H1 (cell line): Measurements from ENCODE around the gene LRRC45. TPM values are rescaled to one million over a fixed set of nuclear protein-coding genes. Genes with fewer than 3 reads are reported as not detected.
A peak's percentile ranks its signal among the peaks of the same experiment; 100 is the strongest.

Source experiments
- CTCF ChIA-PET: fragments of 300-600 bp; sonication (Branson Sonifier 250); formaldehyde crosslinking; loops from one replicate; lab custom pipeline; 2021; ENCODE audit not compliant: partially characterized antibody; lab: Charles Lee
- POLR2A ChIA-PET: fragments of 300-600 bp; sonication (Branson Sonifier 250); formaldehyde crosslinking; loops from one replicate; lab custom pipeline; 2021; ENCODE audit warnings: inconsistent platforms; ENCODE audit not compliant: partially characterized antibody; lab: Charles Lee
- DNase-seq, 2 experiments: peaks; one replicate each; pipeline versions ENCODE4 v3.0.0 to v3.0.0-alpha.2; 2010 to 2022; ENCODE audit warnings: low spot score in 2 of 2, low read depth in 1 of 2, mixed read lengths in 1 of 2
- FAIRE-seq: peaks from 2 replicates; lab custom pipeline; 2011; peaks lifted over from hg19 to GRCh38; lab: Jason Lieb, UNC
- H2AFZ ChIP-seq: 2 replicates; pipeline ENCODE4 v1.8.1; 2012; ENCODE audit warnings: low read length, inconsistent platforms
- H2AK5ac ChIP-seq: 2 replicates; pipeline ENCODE4 v1.6.1; 2013; ENCODE audit warnings: low read depth, low read length
- H2BK120ac ChIP-seq: replicated peaks from 2 replicates; pipeline ENCODE3; 2013; ENCODE audit warnings: low read depth, low read length, inconsistent platforms
- H2BK12ac ChIP-seq: 2 replicates; pipeline ENCODE4 v1.6.1; 2013; ENCODE audit warnings: low read depth, low read length
- H2BK15ac ChIP-seq: 2 replicates; pipeline ENCODE4 v1.6.1; 2013; ENCODE audit warnings: low read length
- H2BK20ac ChIP-seq: 2 replicates; pipeline ENCODE4 v1.6.1; 2013; ENCODE audit warnings: low read length
- H2BK5ac ChIP-seq: 2 replicates; pipeline ENCODE4 v1.6.1; 2013; ENCODE audit warnings: low read depth, low read length
- H3K14ac ChIP-seq: 2 replicates; pipeline ENCODE4 v1.6.1; 2013; ENCODE audit warnings: inconsistent platforms; ENCODE audit not compliant: insufficient read length
- H3K18ac ChIP-seq: 2 replicates; pipeline ENCODE4 v1.6.1; 2013; ENCODE audit warnings: low read length; ENCODE audit errors: extremely low read depth
- H3K23ac ChIP-seq: 2 replicates; pipeline ENCODE4 v1.6.1; 2013; ENCODE audit warnings: inconsistent platforms; ENCODE audit not compliant: insufficient read length
- H3K23me2 ChIP-seq: 2 replicates; pipeline ENCODE4 v1.6.1; 2013; ENCODE audit warnings: low read depth, low read length
- H3K27ac ChIP-seq: 2 replicates; pipeline ENCODE4 v1.6.1; 2011; ENCODE audit warnings: low read depth, low read length, inconsistent platforms
- H3K27me3 ChIP-seq, 4 experiments: replicated peaks in 1 of 4; 1 replicate in 1 of 4; 2 replicates in 3 of 4; pipeline versions ENCODE4 v1.6.1 to v1.8.1; 2011 to 2013; ENCODE audit warnings: low read length in 3 of 4, mild to moderate bottlenecking in 3 of 4, inconsistent platforms in 2 of 4, mixed read lengths in 2 of 4, moderate library complexity in 1 of 4; ENCODE audit not compliant: control insufficient read depth in 3 of 4, insufficient read depth in 3 of 4; ENCODE audit errors: extremely low read depth in 1 of 4
- H3K36me3 ChIP-seq, 4 experiments: 2 replicates each; pipeline versions ENCODE4 v1.6.1 to v1.8.1; 2011 to 2013; ENCODE audit warnings: mild to moderate bottlenecking in 4 of 4, low read length in 3 of 4, moderate library complexity in 2 of 4, control low read depth in 1 of 4, inconsistent platforms in 1 of 4; ENCODE audit not compliant: insufficient read depth in 4 of 4, control insufficient read depth in 2 of 4
- H3K4ac ChIP-seq: replicated peaks from 2 replicates; pipeline ENCODE3; 2013; ENCODE audit warnings: low read length, low read depth, mixed read lengths, inconsistent platforms; ENCODE audit not compliant: insufficient read length
- H3K4me1 ChIP-seq, 4 experiments: replicated peaks in 1 of 4; 1 replicate in 1 of 4; 2 replicates in 3 of 4; pipeline versions ENCODE4 v1.6.1 to v1.8.1; 2011 to 2013; ENCODE audit warnings: low read length in 3 of 4, inconsistent platforms in 2 of 4, mixed read lengths in 1 of 4; ENCODE audit not compliant: insufficient read depth in 4 of 4, control insufficient read depth in 3 of 4
- H3K4me2 ChIP-seq, 2 experiments: 2 replicates each; pipeline versions ENCODE4 v1.6.1 to v1.8.1; 2011 to 2013; ENCODE audit warnings: low read depth in 2 of 2, low read length in 2 of 2, control low read depth in 1 of 2, inconsistent platforms in 1 of 2, mild to moderate bottlenecking in 1 of 2; ENCODE audit not compliant: insufficient read depth in 1 of 2
- H3K4me3 ChIP-seq, 4 experiments: fragments of 200-600, 300-600 bp in 1 of 4; sonication (generic), shearing (Covaris generic), sonication (Bioruptor Twin) in 1 of 4; 2 replicates each; pipeline versions ENCODE4 v1.5.1 to v1.8.1; 2011 to 2016; ENCODE audit warnings: low read length in 4 of 4, low read depth in 3 of 4, control low read depth in 2 of 4, inconsistent platforms in 2 of 4, mild to moderate bottlenecking in 2 of 4, mixed read lengths in 1 of 4, moderate library complexity in 1 of 4; ENCODE audit not compliant: insufficient read depth in 2 of 4; ENCODE audit errors: extremely low read depth in 1 of 4
- H3K56ac ChIP-seq: replicated peaks from 2 replicates; pipeline ENCODE3; 2013; ENCODE audit warnings: low read depth, mild to moderate bottlenecking, mixed read lengths, low read length, inconsistent platforms; ENCODE audit not compliant: insufficient read length
- H3K79me1 ChIP-seq: 2 replicates; pipeline ENCODE4 v1.6.1; 2013; ENCODE audit warnings: low read depth, low read length, control low read depth
- H3K79me2 ChIP-seq, 2 experiments: 2 replicates each; pipeline versions ENCODE4 v1.6.1 to v1.8.1; 2012 to 2013; ENCODE audit warnings: low read length in 2 of 2, mild to moderate bottlenecking in 2 of 2, inconsistent platforms in 1 of 2; ENCODE audit not compliant: insufficient read depth in 2 of 2, control insufficient read depth in 1 of 2
- H3K9ac ChIP-seq, 4 experiments: replicated peaks in 1 of 4; 1 replicate in 1 of 4; 2 replicates in 3 of 4; pipeline versions ENCODE4 v1.6.1 to v1.8.1; 2011 to 2013; ENCODE audit warnings: low read depth in 3 of 4, low read length in 3 of 4, control low read depth in 2 of 4, mild to moderate bottlenecking in 2 of 4, moderate library complexity in 2 of 4, inconsistent platforms in 1 of 4; ENCODE audit errors: extremely low read depth in 1 of 4
- H3K9me3 ChIP-seq, 2 experiments: 2 replicates each; pipeline versions ENCODE4 v1.6.1 to v1.8.1; 2012 to 2013; ENCODE audit warnings: mild to moderate bottlenecking in 2 of 2, moderate library complexity in 2 of 2, control low read depth in 1 of 2, inconsistent platforms in 1 of 2, low read depth in 1 of 2, low read length in 1 of 2, mixed read lengths in 1 of 2; ENCODE audit not compliant: insufficient read depth in 2 of 2
- H4K20me1 ChIP-seq, 2 experiments: replicated peaks in 1 of 2; 2 replicates each; pipeline versions ENCODE3 to v1.8.1; 2011 to 2013; ENCODE audit warnings: inconsistent platforms in 2 of 2, low read length in 2 of 2, mild to moderate bottlenecking in 1 of 2; ENCODE audit not compliant: insufficient read depth in 2 of 2, control insufficient read depth in 1 of 2
- H4K5ac ChIP-seq: 2 replicates; pipeline ENCODE4 v1.6.1; 2013; ENCODE audit warnings: low read length, low read depth, mixed read lengths, inconsistent platforms; ENCODE audit not compliant: insufficient read length
- H4K8ac ChIP-seq: 2 replicates; pipeline ENCODE4 v1.8.0; 2013; ENCODE audit warnings: mild to moderate bottlenecking, moderate library complexity, low read length, inconsistent platforms; ENCODE audit not compliant: insufficient read depth; ENCODE audit errors: extremely low read depth
- H4K91ac ChIP-seq: replicated peaks from 2 replicates; pipeline ENCODE3; 2013; ENCODE audit warnings: low read length, mixed read lengths, inconsistent platforms; ENCODE audit not compliant: insufficient read length
- CEBPB ChIP-seq: IDR thresholded peaks from 2 replicates; pipeline ENCODE4 v1.6.1; 2012; ENCODE audit warnings: low read depth, low read length
- CHD2 ChIP-seq: IDR thresholded peaks from 2 replicates; pipeline ENCODE4 v1.6.1; 2012; ENCODE audit warnings: low read length, improper control_type of control experiment
- JUND ChIP-seq: IDR thresholded peaks from 2 replicates; pipeline ENCODE4 v1.6.1; 2011; ENCODE audit warnings: mild to moderate bottlenecking, improper control_type of control experiment, low read length
- SAP30 ChIP-seq: fragments of 300-600 bp; sonication (generic); IDR thresholded peaks from 2 replicates; pipeline ENCODE4 v1.7.1; 2012; ENCODE audit warnings: low read length, moderate library complexity, mild to moderate bottlenecking, inconsistent platforms; ENCODE audit not compliant: insufficient read depth, insufficient replicate concordance
- SIX5 ChIP-seq: IDR thresholded peaks from 2 replicates; pipeline ENCODE4 v1.6.1; 2011; ENCODE audit warnings: mild to moderate bottlenecking, low read depth, low read length
- SP1 ChIP-seq: IDR thresholded peaks from 2 replicates; pipeline ENCODE4 v1.6.1; 2011; ENCODE audit warnings: low read depth, low read length
- TBP ChIP-seq: IDR thresholded peaks from 2 replicates; pipeline ENCODE4 v1.6.1; 2011; ENCODE audit warnings: low read depth, low read length, improper control_type of control experiment
- WGBS, 2 experiments: shearing (Covaris generic) in 1 of 2; methylation state at CpG; one replicate each; pipeline versions ENCODE4 v1.1.6 to v1.1.7; 2013 to 2015; ENCODE audit warnings: low lambda C conversion rate in 2 of 2, mixed read lengths in 2 of 2, inconsistent platforms in 1 of 2, low coverage in 1 of 2, missing lambda C conversion rate in 1 of 2; ENCODE audit not compliant: insufficient replicate concordance in 2 of 2, insufficient coverage in 1 of 2, insufficient read length in 1 of 2; ENCODE audit errors: extremely low coverage in 1 of 2, missing lambda C conversion rate in 1 of 2; 5-methylcytosine and 5-hydroxymethylcytosine counted together
- polyA plus RNA-seq, 7 experiments: library from polyadenylated mRNA; depleted of rRNA in 3 of 7; stranded (reverse) in 5 of 7; unstranded in 2 of 7; fragments of >200 nt in 5 of 7; fragments of 200-250 nt in 2 of 7; gene quantifications; 1 replicate in 5 of 7; 2 replicates in 1 of 7; 4 replicates in 1 of 7; pipeline versions ENCODE4 v1.2.1 to v1.2.3, GENCODE V29; 2011 to 2013; ENCODE audit warnings: missing spikeins in 2 of 7, mixed read lengths in 2 of 7
- total RNA-seq: library from RNA; stranded (reverse); fragmentation: NEBNext Ultra II Directional; extraction: Animal tissue kit (Norgen Biotek cat#: 25700); gene quantifications from 2 replicates; pipeline ENCODE4 v1.2.1, GENCODE V29; 2021
- TF ChIP-seq, protein P1 (sequence below): IDR thresholded peaks from 2 replicates; pipeline ENCODE4 v1.6.1; 2012; ENCODE audit warnings: inconsistent platforms

The LRRC45 gene
- total and polyA plus RNA-seq, 2 of the 8 experiments (the other 6 are each of a cell fraction or from before 2014, with no cell fraction given), result 11.5 to 29.0 TPM

DNA sequence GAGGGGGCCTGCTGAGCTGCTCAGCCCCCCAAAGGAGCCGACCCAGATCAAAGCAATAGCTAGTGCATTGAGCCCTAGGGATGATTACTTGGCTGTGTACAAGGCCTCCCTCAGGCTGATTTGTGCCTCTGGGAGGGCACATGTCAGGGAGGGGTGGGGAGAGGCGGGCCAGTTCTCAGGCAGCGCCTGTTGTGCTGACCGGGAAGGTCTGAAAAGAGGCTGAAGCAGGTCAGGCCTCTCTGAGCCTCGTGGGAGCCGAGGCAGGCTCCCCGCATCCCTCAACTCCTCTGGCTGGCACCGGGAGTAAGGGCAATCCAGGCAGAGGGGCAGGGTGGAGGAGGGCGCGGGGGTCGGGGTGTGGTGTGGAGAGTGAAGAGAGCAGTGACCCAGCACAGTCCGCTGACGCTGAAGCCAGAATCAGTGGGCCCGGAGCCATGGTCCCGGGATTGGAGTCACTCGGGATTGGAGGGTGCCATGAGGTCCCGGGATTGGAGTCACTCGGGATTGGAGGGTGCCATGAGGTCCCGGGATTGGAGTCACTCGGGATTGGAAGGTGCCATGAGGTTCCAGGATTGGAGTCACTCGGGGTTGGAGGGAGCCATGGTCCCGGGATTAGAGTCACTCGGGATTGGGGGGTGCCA is 11.4 kb downstream of the LRRC45 start:
- Histone ChIP-seq H3K4me2 (no peak overlapping the region), H2BK20ac (no peak overlapping the region), H2BK120ac (no peak overlapping the region), H3K14ac (no peak overlapping the region), H4K20me1 (peaks cover 2 to 12% of the 10 kb centered on the region in 2 experiments), H3K4me3 (no peak overlapping the region), H3K27ac (no peak overlapping the region), H3K27me3 (no peaks in the 10 kb centered on the region; a peak in 1 of 7 replicates), H2AK5ac (no peak overlapping the region), H3K36me3 (no peaks in the 10 kb centered on the region; a peak in 1 of 8 replicates), H3K56ac (no peak overlapping the region), H3K9ac (no peak overlapping the region), H4K5ac (no peak overlapping the region), H3K23me2 (peaks cover 13% of the 10 kb centered on the region; the same call in 1 of the 2 replicates), H3K4me1 (peaks cover 3 to 13% (median 7%) of the 10 kb centered on the region in 4 experiments; a peak in 6 of 7 replicates), H2AFZ (no peak overlapping the region), H3K79me2 (peaks cover 0 to 2% of the 10 kb centered on the region in 2 experiments; a peak in 1 of 4 replicates), H3K23ac (no peak overlapping the region), H2BK12ac (no peak overlapping the region), H3K9me3 (no peaks in the 10 kb centered on the region), H2BK15ac (no peak overlapping the region), H3K79me1 (peaks cover 3% of the 10 kb centered on the region; the same call in 1 of the 2 replicates), H4K91ac (no peak overlapping the region), H3K4ac (no peak overlapping the region), H2BK5ac (no peak overlapping the region), H4K8ac (no peak overlapping the region), H3K18ac (no peak overlapping the region)
- WGBS, 2 experiments, result 77% methylated on average over 15 of the region's 23 CpGs; no CpG with 5 or more reads in 1 of the 2 experiments
- FAIRE-seq (no peak), DNase-seq (no peak)
- peak; percentile 16; the same call in 1 of the 2 replicates for TF ChIP-seq TBP
- no peak for TF ChIP-seq SIX5
- TF ChIP-seq CHD2, result 0 out of 2 replicates have a peak, but pooled peaks have one; percentile 37
- TF ChIP-seq, protein P1, sequence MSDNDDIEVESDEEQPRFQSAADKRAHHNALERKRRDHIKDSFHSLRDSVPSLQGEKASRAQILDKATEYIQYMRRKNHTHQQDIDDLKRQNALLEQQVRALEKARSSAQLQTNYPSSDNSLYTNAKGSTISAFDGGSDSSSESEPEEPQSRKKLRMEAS, result no peak; the same call in 1 of the 2 replicates
- TF ChIP-seq SAP30, result no peak
- peak; percentile 95 for TF ChIP-seq SP1
- no peak for TF ChIP-seq CEBPB
- no peak for TF ChIP-seq JUND
- ChIA-PET POLR2A (interaction anchor here (0.7 to 1.8 kb wide), 9 partner anchors 15 to 195 kb away, joined by 3 to 8 read pairs (median 4); no protein-coding TSS in a partner anchor), CTCF (interaction anchor here (1.2 to 1.9 kb wide), 6 partner anchors 14 to 171 kb away, joined by 3 to 11 read pairs (median 4); no protein-coding TSS in a partner anchor)
